KMS-11 (cell line): ENCODE data around the gene COL25A1.

Source experiments
- H2AFZ ChIP-seq: fragments of 200-600 bp; sonication (generic); 2 replicates; pipeline ENCODE4 v1.6.1; 2016; ENCODE audit warnings: antibody characterized with exemption, mixed run types, low read depth
- H3K27ac ChIP-seq: fragments of 200-600 bp; sonication (generic); 2 replicates; pipeline ENCODE4 v1.6.1; 2016; ENCODE audit warnings: mild to moderate bottlenecking, mixed run types
- H3K27me3 ChIP-seq: fragments of 200-600 bp; sonication (generic); 2 replicates; pipeline ENCODE4 v1.6.1; 2017; ENCODE audit warnings: mild to moderate bottlenecking, low read depth, mixed run types, moderate library complexity; ENCODE audit not compliant: insufficient read depth
- H3K36me3 ChIP-seq: fragments of 200-600 bp; sonication (generic); 2 replicates; pipeline ENCODE4 v1.6.1; 2017; ENCODE audit warnings: mild to moderate bottlenecking, mixed run types; ENCODE audit not compliant: insufficient read depth
- H3K4me1 ChIP-seq: fragments of 200-600 bp; sonication (generic); 2 replicates; pipeline ENCODE4 v1.6.1; 2016; ENCODE audit warnings: mild to moderate bottlenecking, low read depth, mixed run types; ENCODE audit not compliant: poor library complexity, severe bottlenecking
- H3K4me2 ChIP-seq: fragments of 200-600 bp; sonication (generic); 2 replicates; pipeline ENCODE4 v1.7.0; 2016; ENCODE audit warnings: mild to moderate bottlenecking, mixed run types
- H3K4me3 ChIP-seq: fragments of 200-600 bp; sonication (generic); IDR thresholded peaks from 2 replicates; pipeline ENCODE4 v1.6.1; 2017; ENCODE audit warnings: low read depth, low read length, mixed read lengths; ENCODE audit not compliant: insufficient read depth
- H3K79me2 ChIP-seq: fragments of 200-600 bp; sonication (generic); 2 replicates; pipeline ENCODE4 v1.6.1; 2016; ENCODE audit warnings: low read depth, mixed run types; ENCODE audit not compliant: insufficient read depth
- H3K9ac ChIP-seq: fragments of 200-600 bp; sonication (generic); 2 replicates; pipeline ENCODE4 v1.6.1; 2016; ENCODE audit warnings: mild to moderate bottlenecking, mixed run types
- H4K20me1 ChIP-seq: fragments of 200-600 bp; sonication (generic); 2 replicates; pipeline ENCODE4 v1.6.1; 2016; ENCODE audit warnings: mild to moderate bottlenecking, mixed run types; ENCODE audit not compliant: insufficient read depth
- CTCF ChIP-seq: fragments of 200-600 bp; sonication (generic); conservative IDR thresholded peaks from 2 replicates; pipeline ENCODE4 v1.6.1; 2017; ENCODE audit warnings: low read depth, mild to moderate bottlenecking, antibody characterized with exemption, low read length, moderate library complexity, mixed read lengths

Gene COL25A1

GRCh38 chr4:109254845-109255244 is 47.6 kb downstream of the COL25A1 start:
- no peak for TF ChIP-seq CTCF
- H3K79me2 ChIP-seq: no peaks in the 10 kb centered on the region
- no peak overlapping the region for H2AFZ ChIP-seq
- H3K4me2 ChIP-seq: no peak overlapping the region
- H3K9ac ChIP-seq: no peak overlapping the region
- H3K36me3 ChIP-seq: no peaks in the 10 kb centered on the region
- H3K27ac ChIP-seq: no peak overlapping the region
- H3K4me3 ChIP-seq: no peak overlapping the region
- no peaks in the 10 kb centered on the region for H3K4me1 ChIP-seq
- no peaks in the 10 kb centered on the region for H4K20me1 ChIP-seq
- no peaks in the 10 kb centered on the region for H3K27me3 ChIP-seq

- no peaks in the 10 kb centered on the region for H3K79me2 ChIP-seq
- no peaks in the 10 kb centered on the region for H3K27me3 ChIP-seq
- H3K36me3 ChIP-seq: no peaks in the 10 kb centered on the region
- H3K9ac ChIP-seq: no peak overlapping the region
- no peak overlapping the region for H3K4me2 ChIP-seq
- H3K4me1 ChIP-seq: no peaks in the 10 kb centered on the region
- no peaks in the 10 kb centered on the region for H4K20me1 ChIP-seq
- H2AFZ ChIP-seq: no peak overlapping the region
- no peak for TF ChIP-seq CTCF
- H3K4me3 ChIP-seq: no peak overlapping the region
- H3K27ac ChIP-seq: no peak overlapping the region
Measured at GRCh38 chr4:109251396-109251795, 51.1 kb downstream of the COL25A1 start.

GRCh38 chr4:109248322-109248900 is 54.0 kb downstream of the COL25A1 start:
- no peaks in the 10 kb centered on the region for H3K79me2 ChIP-seq
- H3K4me2 ChIP-seq: no peak overlapping the region
- H4K20me1 ChIP-seq: no peaks in the 10 kb centered on the region
- H3K4me3 ChIP-seq: no peak overlapping the region
- no peak overlapping the region for H2AFZ ChIP-seq
- no peaks in the 10 kb centered on the region for H3K27me3 ChIP-seq
- no peak overlapping the region for H3K9ac ChIP-seq
- no peak for TF ChIP-seq CTCF
- no peaks in the 10 kb centered on the region for H3K36me3 ChIP-seq
- H3K27ac ChIP-seq: no peak overlapping the region
- H3K4me1 ChIP-seq: no peaks in the 10 kb centered on the region

GRCh38 chr4:109243871-109244270 is 58.6 kb downstream of the COL25A1 start:
- no peak overlapping the region for H3K27ac ChIP-seq
- H3K27me3 ChIP-seq: no peaks in the 10 kb centered on the region
- H2AFZ ChIP-seq: no peak overlapping the region
- H3K9ac ChIP-seq: no peak overlapping the region
- H4K20me1 ChIP-seq: no peaks in the 10 kb centered on the region
- H3K4me1 ChIP-seq: no peaks in the 10 kb centered on the region
- no peak overlapping the region for H3K4me2 ChIP-seq
- no peak for TF ChIP-seq CTCF
- no peaks in the 10 kb centered on the region for H3K36me3 ChIP-seq
- H3K79me2 ChIP-seq: no peaks in the 10 kb centered on the region
- no peak overlapping the region for H3K4me3 ChIP-seq

- Histone ChIP-seq H2AFZ (no peak overlapping the region), H3K4me3 (no peak overlapping the region), H3K27ac (no peak overlapping the region), H3K9ac (no peak overlapping the region), H3K27me3 (no peaks in the 10 kb centered on the region), H3K4me2 (no peak overlapping the region), H3K79me2 (no peaks in the 10 kb centered on the region), H3K4me1 (peaks cover 3% of the 10 kb centered on the region), H3K36me3 (no peaks in the 10 kb centered on the region), H4K20me1 (no peaks in the 10 kb centered on the region)
- TF ChIP-seq CTCF: no peak
Measured at GRCh38 chr4:109238746-109239145, 63.7 kb downstream of the COL25A1 start.
